Measurements from ENCODE around the gene LRP6.

- TF ChIP-seq POLR2A (IDR thresholded peaks at IDR 0.05) = no peak
- TF ChIP-seq, protein P1, sequence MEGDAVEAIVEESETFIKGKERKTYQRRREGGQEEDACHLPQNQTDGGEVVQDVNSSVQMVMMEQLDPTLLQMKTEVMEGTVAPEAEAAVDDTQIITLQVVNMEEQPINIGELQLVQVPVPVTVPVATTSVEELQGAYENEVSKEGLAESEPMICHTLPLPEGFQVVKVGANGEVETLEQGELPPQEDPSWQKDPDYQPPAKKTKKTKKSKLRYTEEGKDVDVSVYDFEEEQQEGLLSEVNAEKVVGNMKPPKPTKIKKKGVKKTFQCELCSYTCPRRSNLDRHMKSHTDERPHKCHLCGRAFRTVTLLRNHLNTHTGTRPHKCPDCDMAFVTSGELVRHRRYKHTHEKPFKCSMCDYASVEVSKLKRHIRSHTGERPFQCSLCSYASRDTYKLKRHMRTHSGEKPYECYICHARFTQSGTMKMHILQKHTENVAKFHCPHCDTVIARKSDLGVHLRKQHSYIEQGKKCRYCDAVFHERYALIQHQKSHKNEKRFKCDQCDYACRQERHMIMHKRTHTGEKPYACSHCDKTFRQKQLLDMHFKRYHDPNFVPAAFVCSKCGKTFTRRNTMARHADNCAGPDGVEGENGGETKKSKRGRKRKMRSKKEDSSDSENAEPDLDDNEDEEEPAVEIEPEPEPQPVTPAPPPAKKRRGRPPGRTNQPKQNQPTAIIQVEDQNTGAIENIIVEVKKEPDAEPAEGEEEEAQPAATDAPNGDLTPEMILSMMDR (IDR thresholded peaks at IDR 0.05) = no peak
Observed at GRCh38 chr12:12286441-12286840, 19.6 kb upstream of the LRP6 start.

All from transverse colon (tissue), 3 donors.